ENCODE results near the gene ANKRD44. TPM values are rescaled to one million over a fixed set of nuclear protein-coding genes. Genes with fewer than 3 reads are reported as not detected.

The ANKRD44 gene
- total RNA-seq, 1 experiment from 2014 or later: 0.68 TPM

GRCh38 chr2:197079414-197079813, 231.2 kb downstream of the ANKRD44 start:
- peaks cover 6% of the 10 kb centered on the region for H3K4me1 Mint-ChIP-seq
- POLR2A ChIA-PET: no interaction called here
- no peak overlapping the region for H3K4me3 Mint-ChIP-seq
- TF ChIP-seq FOXP1 (CRISPR knock-in tag; IDR thresholded peaks at IDR 0.05; ENCODE audit: borderline replicate concordance) (no peak), OVOL2 (CRISPR knock-in tag; IDR thresholded peaks at IDR 0.05; ENCODE audit: borderline replicate concordance) (no peak), E2F5 (CRISPR knock-in tag; IDR thresholded peaks at IDR 0.05) (no peak), MXD4 (CRISPR knock-in tag; IDR thresholded peaks at IDR 0.05; ENCODE audit: borderline replicate concordance) (no peak), JAZF1 (CRISPR knock-in tag; IDR thresholded peaks at IDR 0.05) (no peak), ZNF219 (CRISPR knock-in tag; IDR thresholded peaks at IDR 0.05; ENCODE audit: borderline replicate concordance) (no peak), ETV6 (CRISPR knock-in tag; IDR thresholded peaks at IDR 0.05) (no peak), GABPB1 (CRISPR knock-in tag; IDR thresholded peaks at IDR 0.05) (no peak), TP53 (CRISPR knock-in tag; IDR thresholded peaks at IDR 0.05) (no peak), ZNF281 (CRISPR knock-in tag; IDR thresholded peaks at IDR 0.05) (no peak), NR2C2 (CRISPR knock-in tag; IDR thresholded peaks at IDR 0.05) (no peak), PREB (CRISPR knock-in tag; IDR thresholded peaks at IDR 0.05; ENCODE audit: borderline replicate concordance) (no peak), EMX1 (CRISPR knock-in tag; IDR thresholded peaks at IDR 0.05) (no peak), AR (CRISPR knock-in tag; IDR thresholded peaks at IDR 0.05) (no peak), GTF2I (CRISPR knock-in tag; conservative IDR thresholded peaks at IDR 0.05) (no peak), ATF3 (CRISPR knock-in tag; conservative IDR thresholded peaks at IDR 0.05) (no peak)
- H3K27me3 Mint-ChIP-seq (ENCODE audit: low read depth): no peaks in the 10 kb centered on the region; the same call in 1 of the 2 replicates
- no peaks in the 10 kb centered on the region for H3K36me3 Mint-ChIP-seq
- H3K27ac Mint-ChIP-seq: no peak overlapping the region
- DNase-seq (ENCODE audit: low spot score) (no peak), ATAC-seq (no peak)
- CTCF ChIA-PET: no interaction called here
- peaks cover 7% of the 10 kb centered on the region for H3K9me3 Mint-ChIP-seq

GRCh38 chr2:197078535-197078934, 232.0 kb downstream of the ANKRD44 start:
- Mint-ChIP-seq H3K27ac (no peak overlapping the region), H3K4me1 (peaks cover 6% of the 10 kb centered on the region), H3K36me3 (no peaks in the 10 kb centered on the region), H3K27me3 (ENCODE audit: low read depth) (no peaks in the 10 kb centered on the region; the same call in 1 of the 2 replicates), H3K4me3 (no peak overlapping the region), H3K9me3 (peaks cover 7% of the 10 kb centered on the region)
- no peak for ATAC-seq
- ChIA-PET CTCF (interaction anchor here (0.6 kb wide), 2 partner anchors 42 to 90 kb away, joined by 3 read pairs; no protein-coding TSS in a partner anchor), POLR2A (no interaction called here)
- TF ChIP-seq HMGA2 (CRISPR knock-in tag; IDR thresholded peaks at IDR 0.05) (no peak), NR2C2 (CRISPR knock-in tag; IDR thresholded peaks at IDR 0.05) (no peak), TP53 (CRISPR knock-in tag; IDR thresholded peaks at IDR 0.05) (no peak), OVOL2 (CRISPR knock-in tag; IDR thresholded peaks at IDR 0.05; ENCODE audit: borderline replicate concordance) (no peak), ZNF396 (CRISPR knock-in tag; IDR thresholded peaks at IDR 0.05; ENCODE audit: borderline replicate concordance) (no peak), MAX (CRISPR knock-in tag; IDR thresholded peaks at IDR 0.05) (no peak), TCF7 (CRISPR knock-in tag; IDR thresholded peaks at IDR 0.05; ENCODE audit: low read depth) (no peak), PRRX2 (CRISPR knock-in tag; IDR thresholded peaks at IDR 0.05) (no peak), ZMAT4 (CRISPR knock-in tag; IDR thresholded peaks at IDR 0.05) (no peak), E2F5 (CRISPR knock-in tag; IDR thresholded peaks at IDR 0.05) (no peak), ZNF317 (CRISPR knock-in tag; IDR thresholded peaks at IDR 0.05; ENCODE audit: borderline replicate concordance, low read depth) (no peak), ZNF423 (CRISPR knock-in tag; IDR thresholded peaks at IDR 0.05) (no peak), GABPB1 (CRISPR knock-in tag; IDR thresholded peaks at IDR 0.05) (no peak), KAT7 (CRISPR knock-in tag; IDR thresholded peaks at IDR 0.05; ENCODE audit: borderline replicate concordance) (no peak), USF1 (CRISPR knock-in tag; IDR thresholded peaks at IDR 0.05) (no peak)
- DNase-seq (ENCODE audit: low spot score): no peak
